IPS DF 6.9 (cell line): ENCODE results near the gene WDR53.
A peak's percentile ranks its signal among the peaks of the same experiment; 100 is the strongest.
"Not testable (repeated sequence)": the region's sequence is repeated elsewhere in the genome, so short reads cannot be mapped to it uniquely, and the experiment has no call there.

Experiments
- DNase-seq: peaks from one replicate; pipeline ENCODE4 v3.0.0-alpha.2; 2013; ENCODE audit warnings: low read depth, low spot score
- H3K27ac ChIP-seq: one replicate; pipeline ENCODE4 v1.5.1; 2013; ENCODE audit warnings: low read length, control low read depth
- H3K27me3 ChIP-seq: 2 replicates; pipeline ENCODE4 v1.6.1; 2013; ENCODE audit warnings: mild to moderate bottlenecking, low read length; ENCODE audit not compliant: control insufficient read depth, insufficient read depth
- H3K36me3 ChIP-seq: 2 replicates; pipeline ENCODE4 v1.6.1; 2013; ENCODE audit warnings: low read length; ENCODE audit not compliant: control insufficient read depth, insufficient read depth
- H3K4me1 ChIP-seq: 2 replicates; pipeline ENCODE4 v1.6.1; 2013; ENCODE audit warnings: low read length; ENCODE audit not compliant: control insufficient read depth, insufficient read depth
- H3K4me3 ChIP-seq: 2 replicates; pipeline ENCODE4 v1.5.1; 2013; ENCODE audit warnings: mild to moderate bottlenecking, low read length
- H3K9me3 ChIP-seq: 2 replicates; pipeline ENCODE4 v1.6.1; 2013; ENCODE audit warnings: low read length, inconsistent platforms; ENCODE audit not compliant: control insufficient read depth, insufficient read depth
- WGBS: extraction: QIAGEN DNeasy Blood & Tissue Kit; methylation state at CpG from one replicate; pipeline ENCODE4 v1.1.7; 2013; ENCODE audit warnings: mixed read lengths, missing lambda C conversion rate; ENCODE audit not compliant: insufficient read length, insufficient coverage; 5-methylcytosine and 5-hydroxymethylcytosine counted together

Gene WDR53

DNA sequence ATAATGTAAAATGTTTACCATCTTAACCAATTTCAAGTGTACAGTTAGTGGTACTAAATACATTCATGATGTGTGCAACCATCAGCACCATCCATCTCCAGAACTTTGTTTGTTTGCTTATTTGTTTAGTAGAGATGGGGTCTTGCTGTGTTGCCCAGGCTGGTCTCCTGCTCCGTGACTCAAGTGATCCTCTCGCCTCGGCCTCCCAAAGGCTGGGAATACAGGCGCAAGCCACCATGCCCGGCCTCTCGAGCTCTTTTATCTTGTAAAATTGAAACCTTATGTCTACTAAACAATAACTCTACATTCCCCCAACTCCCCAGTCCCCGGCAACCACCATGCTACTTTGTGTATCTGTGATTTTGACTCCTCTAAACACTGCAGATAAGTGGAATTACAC, 32.0 kb upstream of the WDR53 start:
- Histone ChIP-seq H3K36me3 (no peaks in the 10 kb centered on the region), H3K27me3 (no peaks in the 10 kb centered on the region), H3K4me1 (no peaks in the 10 kb centered on the region), H3K27ac (no peak overlapping the region), H3K4me3 (no peak overlapping the region), H3K9me3 (no peaks in the 10 kb centered on the region)
- no peak for DNase-seq
- whole genome bisulfite sequencing = no CpG with 5 or more reads among the region's 7 CpGs

DNA sequence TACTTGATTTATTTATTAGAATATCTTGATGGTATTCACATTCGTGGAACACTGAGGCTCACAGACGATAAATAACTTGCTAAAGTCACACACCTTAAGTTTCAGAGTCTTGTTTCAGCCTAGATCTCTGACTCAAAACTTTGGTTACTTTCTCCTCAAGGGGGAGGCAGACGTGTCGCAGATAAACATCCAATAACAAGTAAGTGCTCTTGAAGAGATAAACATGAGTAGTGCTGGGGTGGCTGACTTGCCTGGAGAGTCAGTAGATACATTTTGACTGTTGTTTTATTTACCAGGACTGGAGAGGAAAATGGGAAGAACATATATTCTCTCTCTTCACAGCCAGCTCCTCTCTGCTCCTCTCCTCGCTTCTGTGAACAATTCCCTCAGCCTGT, 31.4 kb upstream of the WDR53 start:
- Histone ChIP-seq H3K27me3 (no peaks in the 10 kb centered on the region), H3K9me3 (no peaks in the 10 kb centered on the region), H3K36me3 (no peaks in the 10 kb centered on the region), H3K27ac (no peak overlapping the region), H3K4me3 (no peak overlapping the region), H3K4me1 (no peaks in the 10 kb centered on the region)
- no peak for DNase-seq
- no CpG with 5 or more reads among the region's 5 CpGs for WGBS

DNA sequence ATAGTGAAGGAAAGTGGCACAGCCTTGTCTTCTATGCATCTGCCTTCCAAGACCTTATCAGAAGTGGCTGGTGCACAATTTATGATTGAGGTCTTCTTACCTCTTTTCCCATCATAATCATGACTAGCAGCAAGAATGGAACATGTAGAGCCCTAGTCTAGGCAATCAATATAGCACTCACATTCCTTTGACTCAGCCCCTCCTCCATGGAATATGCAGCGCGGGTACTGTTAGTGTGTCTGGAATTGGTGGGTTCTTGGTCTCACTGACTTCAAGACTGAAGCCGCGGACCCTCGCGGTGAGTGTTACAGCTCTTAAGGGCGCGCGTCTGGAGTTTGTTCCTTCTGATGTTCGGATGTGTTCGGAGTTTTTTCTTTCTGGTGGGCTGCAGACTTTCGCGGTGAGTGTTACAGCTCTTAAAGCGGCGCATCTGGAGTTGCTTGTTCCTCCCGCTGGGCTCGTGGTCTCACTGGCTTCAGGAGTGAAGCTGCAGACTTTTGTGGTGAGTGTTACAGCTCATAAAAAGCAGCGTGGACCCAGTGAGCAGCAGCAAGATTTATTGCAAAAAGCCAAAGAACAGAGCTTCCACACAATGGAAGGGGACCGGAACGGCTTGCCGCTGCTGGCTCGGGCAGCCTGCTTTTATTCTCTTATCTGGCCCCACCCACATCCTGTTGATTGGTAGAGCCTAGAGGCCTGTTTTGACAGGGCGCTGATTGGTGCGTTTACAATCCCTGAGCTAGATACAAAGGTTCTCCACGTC, 29.8 kb upstream of the WDR53 start:
- H3K36me3 ChIP-seq, DNase-seq, H3K9me3 ChIP-seq, H3K27ac ChIP-seq, H3K4me3 ChIP-seq, H3K27me3 ChIP-seq, H3K4me1 ChIP-seq: not testable (repeated sequence)
- no CpG with 5 or more reads among the region's 25 CpGs for WGBS

DNA sequence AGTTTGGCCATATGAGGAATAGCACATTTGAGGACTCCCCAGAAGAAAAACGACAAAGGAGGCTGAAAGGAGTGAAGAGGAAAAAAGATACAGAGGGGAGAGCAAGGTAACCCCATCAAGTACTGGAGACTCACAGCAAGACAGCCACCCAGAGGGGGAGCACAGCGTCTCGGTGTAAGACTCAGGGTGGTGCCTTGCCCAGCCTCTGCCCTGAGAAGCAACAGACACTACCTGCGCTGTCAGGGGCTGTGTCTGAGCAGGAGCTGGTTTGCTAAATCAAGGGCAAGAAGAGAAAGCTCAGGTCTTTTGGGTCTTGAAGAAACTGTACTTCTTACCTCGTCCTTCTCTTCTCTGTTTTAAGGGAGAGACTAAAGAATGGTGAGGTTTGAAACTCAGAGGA, 28.0 kb upstream of the WDR53 start:
- Histone ChIP-seq H3K27me3 (no peaks in the 10 kb centered on the region), H3K36me3 (no peaks in the 10 kb centered on the region), H3K4me1 (no peaks in the 10 kb centered on the region), H3K9me3 (no peaks in the 10 kb centered on the region), H3K4me3 (no peak overlapping the region), H3K27ac (no peak overlapping the region)
- no peak for DNase-seq
- no CpG with 5 or more reads among the region's 5 CpGs for WGBS

DNA sequence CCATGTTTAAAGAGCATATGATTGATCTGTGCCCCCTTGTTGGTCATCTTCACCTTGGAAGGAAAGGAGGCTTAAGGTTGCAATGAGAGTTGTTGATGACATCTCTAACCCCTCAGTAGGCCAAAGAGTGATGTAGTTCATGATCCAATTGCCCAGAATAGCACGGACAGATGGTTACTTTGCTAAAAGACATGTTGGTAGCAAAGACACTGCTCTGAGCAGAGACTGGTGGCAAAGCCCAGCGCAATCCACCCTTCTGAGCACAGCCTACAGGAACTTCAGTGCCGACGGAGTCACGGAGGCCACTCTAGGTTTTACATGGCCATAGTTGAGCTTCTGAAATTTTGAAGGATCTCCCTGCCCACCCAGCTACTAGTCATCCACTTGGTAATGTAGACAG, 21.9 kb upstream of the WDR53 start:
- DNase-seq = no peak
- Histone ChIP-seq H3K9me3 (no peaks in the 10 kb centered on the region), H3K36me3 (no peaks in the 10 kb centered on the region), H3K27ac (no peak overlapping the region), H3K27me3 (no peaks in the 10 kb centered on the region), H3K4me3 (no peak overlapping the region), H3K4me1 (no peaks in the 10 kb centered on the region)
- WGBS = no CpG with 5 or more reads among the region's 5 CpGs

DNA sequence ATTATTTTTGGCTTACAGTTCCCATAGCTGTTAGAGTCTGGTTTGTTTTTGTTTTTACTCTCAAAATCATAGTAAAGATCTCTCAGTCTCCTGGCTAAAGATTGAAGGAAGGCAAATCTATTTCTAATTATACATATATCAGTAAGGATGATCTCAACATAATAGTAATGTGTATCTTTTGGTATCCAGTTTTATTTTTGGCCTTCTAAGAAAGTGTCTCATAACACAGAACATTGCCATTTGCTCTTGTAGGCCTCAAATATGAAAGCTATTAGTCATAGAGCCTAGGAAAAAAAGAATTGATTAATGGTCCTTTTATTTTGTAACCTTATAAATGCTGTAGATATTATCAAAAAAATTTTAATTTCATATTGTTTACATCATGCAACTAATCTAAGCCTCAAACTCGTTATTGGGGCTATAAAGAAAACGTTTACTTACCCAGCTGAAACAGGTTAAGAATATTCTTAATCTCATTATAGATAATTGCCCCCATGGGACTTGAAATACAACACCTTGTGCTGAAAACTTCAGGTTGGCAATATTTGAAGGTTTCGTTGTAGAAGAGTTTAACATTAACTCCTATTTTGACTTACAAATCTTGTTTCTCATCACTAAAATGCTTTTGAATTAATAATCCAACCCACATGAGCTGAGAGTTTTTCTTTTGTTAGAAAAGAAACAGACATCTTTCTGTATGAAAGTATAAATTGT, 16.8 kb upstream of the WDR53 start:
- Histone ChIP-seq H3K27me3 (no peaks in the 10 kb centered on the region), H3K36me3 (no peaks in the 10 kb centered on the region; the same call in 1 of the 2 replicates), H3K9me3 (no peaks in the 10 kb centered on the region), H3K4me3 (no peak overlapping the region), H3K27ac (no peak overlapping the region), H3K4me1 (no peaks in the 10 kb centered on the region)
- no peak for DNase-seq
- no CpG with 5 or more reads among the region's 3 CpGs for WGBS

DNA sequence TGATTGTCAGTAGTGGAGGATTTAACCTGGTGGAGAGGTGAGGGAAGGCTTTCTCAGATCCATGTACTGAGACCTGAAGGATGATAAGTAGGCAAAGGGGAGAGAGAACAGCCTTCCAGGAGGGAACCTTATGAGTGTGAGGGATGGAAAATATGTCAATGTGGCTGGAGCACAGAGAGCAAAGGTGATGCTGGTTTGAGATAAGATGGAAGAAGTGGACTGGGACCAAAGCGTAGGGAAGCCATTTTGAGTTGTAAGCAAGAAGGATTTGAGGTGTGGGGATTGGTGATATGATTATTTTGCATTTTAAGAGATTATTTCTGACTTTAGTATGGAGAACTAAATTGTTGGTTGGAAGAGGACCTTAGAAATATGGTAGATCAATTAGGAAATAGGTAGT, 4.0 kb upstream of the WDR53 start:
- no peaks in the 10 kb centered on the region for H3K9me3 ChIP-seq
- DNase-seq = no peak
- H3K27me3 ChIP-seq = no peaks in the 10 kb centered on the region
- H3K36me3 ChIP-seq = peaks cover under 1% of the 10 kb centered on the region
- no peaks in the 10 kb centered on the region for H3K4me1 ChIP-seq
- 100% methylated on average over 1 of the region's 1 CpG for WGBS
- H3K27ac ChIP-seq = no peak overlapping the region
- H3K4me3 ChIP-seq = no peak overlapping the region

DNA sequence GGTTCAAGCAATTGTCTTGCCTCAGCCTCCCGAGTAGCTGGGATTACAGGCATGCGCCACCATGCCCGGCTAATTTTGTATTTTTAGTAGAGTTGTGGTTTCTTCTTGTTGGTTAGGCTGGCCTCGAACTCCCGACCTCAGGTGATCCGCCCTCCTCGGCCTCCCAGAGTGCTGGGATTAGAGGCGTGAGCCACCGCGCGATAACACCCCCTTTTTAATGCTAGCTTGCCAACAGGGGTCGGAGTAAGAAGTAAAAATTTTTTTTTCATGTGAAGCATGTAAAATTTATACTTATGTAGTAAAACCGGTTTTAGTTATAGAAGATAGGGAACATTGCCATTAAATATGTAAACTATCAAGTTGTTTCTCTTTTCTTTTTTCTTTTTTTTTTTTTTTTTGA, 2.0 kb upstream of the WDR53 start:
- not testable (repeated sequence) for H3K9me3 ChIP-seq, DNase-seq, H3K4me1 ChIP-seq, H3K36me3 ChIP-seq, H3K27me3 ChIP-seq, H3K4me3 ChIP-seq, H3K27ac ChIP-seq
- no CpG with 5 or more reads among the region's 13 CpGs for WGBS

DNA sequence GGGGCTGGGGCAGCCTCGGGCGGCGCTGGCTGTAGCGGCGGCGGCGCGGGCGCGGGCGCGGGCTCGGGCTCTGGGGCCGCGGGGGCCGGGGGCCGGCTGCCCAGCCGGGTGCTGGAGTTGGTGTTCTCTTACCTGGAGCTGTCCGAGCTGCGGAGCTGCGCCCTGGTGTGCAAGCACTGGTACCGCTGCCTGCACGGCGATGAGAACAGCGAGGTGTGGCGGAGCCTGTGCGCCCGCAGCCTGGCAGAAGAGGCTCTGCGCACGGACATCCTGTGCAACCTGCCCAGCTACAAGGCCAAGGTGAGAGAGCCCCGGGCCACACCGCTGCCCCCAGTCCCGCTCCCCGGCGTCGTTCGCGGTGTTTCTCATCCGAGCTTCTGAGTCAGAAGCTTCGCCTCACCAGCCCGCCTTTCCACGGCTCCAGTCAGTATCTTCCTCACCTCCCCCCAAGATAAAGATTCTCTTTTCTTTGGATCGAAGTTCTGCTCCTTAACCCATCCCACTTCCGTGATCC, 706 bp upstream of the WDR53 start:
- no peaks in the 10 kb centered on the region for H3K4me1 ChIP-seq
- DNase-seq = no peak
- no peaks in the 10 kb centered on the region for H3K27me3 ChIP-seq
- H3K36me3 ChIP-seq = no peaks in the 10 kb centered on the region
- H3K27ac ChIP-seq = no peak overlapping the region
- H3K9me3 ChIP-seq = no peaks in the 10 kb centered on the region
- peak overlapping the region; percentile 88 for H3K4me3 ChIP-seq
- WGBS = no CpG with 5 or more reads among the region's 44 CpGs

DNA sequence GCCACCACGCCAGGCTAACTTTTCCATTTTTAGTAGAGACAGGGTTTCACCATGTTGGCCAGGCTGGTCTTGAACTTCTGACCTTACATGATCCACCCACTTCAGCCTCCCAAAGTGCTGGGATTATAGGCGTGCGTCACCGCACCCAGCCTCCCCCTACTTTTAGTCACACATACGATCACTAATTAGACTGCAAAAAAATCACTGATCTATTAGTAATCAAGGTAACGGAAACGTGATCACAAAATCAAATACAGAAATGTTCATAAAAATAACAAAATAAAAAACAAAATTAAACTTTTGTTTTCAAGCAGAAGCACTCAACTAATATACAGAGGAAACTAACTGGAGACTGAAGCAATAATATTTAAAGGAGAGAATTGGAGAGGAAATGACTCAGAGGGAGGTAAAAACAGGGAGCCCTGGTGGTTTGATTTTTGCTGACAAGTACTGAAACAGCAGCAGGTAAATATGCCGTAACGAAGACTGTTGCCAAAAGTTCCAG, 4.6 kb downstream of the WDR53 start:
- Histone ChIP-seq H3K4me1 (no peaks in the 10 kb centered on the region), H3K4me3 (no peak overlapping the region), H3K27ac (no peak overlapping the region), H3K27me3 (no peaks in the 10 kb centered on the region), H3K9me3 (no peaks in the 10 kb centered on the region), H3K36me3 (no peaks in the 10 kb centered on the region)
- no CpG with 5 or more reads among the region's 9 CpGs for WGBS
- no peak for DNase-seq
